GM19023 (cell line): ENCODE results near the gene TMPRSS12.
"Not testable (repeated sequence)": the region's sequence is repeated elsewhere in the genome, so short reads cannot be mapped to it uniquely, and the experiment has no call there.

ENCODE experiments used
- ATAC-seq: cut with Tn5 transposase; IDR thresholded peaks from one replicate; pipeline ENCODE4 v1.9.1; 2021; ENCODE audit warnings: mild to moderate bottlenecking, moderate library complexity; ENCODE audit not compliant: unreplicated experiment

Gene TMPRSS12

DNA sequence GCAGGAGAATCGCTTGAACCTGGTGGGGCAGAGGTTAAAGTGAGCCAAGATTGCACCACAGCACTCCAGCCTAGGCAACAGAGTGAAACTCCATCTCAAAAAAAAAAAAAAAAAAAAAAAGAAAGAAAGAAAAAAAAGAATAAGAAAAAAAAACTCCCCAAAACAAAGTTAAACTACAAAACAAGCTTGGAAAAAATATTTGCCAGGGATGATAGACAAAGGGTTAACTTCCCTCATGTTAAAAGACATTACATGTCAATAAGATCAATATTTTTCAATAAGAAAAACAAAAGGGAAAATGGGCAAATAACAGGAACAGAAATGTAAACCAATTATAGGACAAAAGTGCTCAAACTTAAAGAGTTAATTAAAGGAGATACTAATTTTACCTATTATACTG is 83.2 kb downstream of the TMPRSS12 start:
- no peak for ATAC-seq

DNA sequence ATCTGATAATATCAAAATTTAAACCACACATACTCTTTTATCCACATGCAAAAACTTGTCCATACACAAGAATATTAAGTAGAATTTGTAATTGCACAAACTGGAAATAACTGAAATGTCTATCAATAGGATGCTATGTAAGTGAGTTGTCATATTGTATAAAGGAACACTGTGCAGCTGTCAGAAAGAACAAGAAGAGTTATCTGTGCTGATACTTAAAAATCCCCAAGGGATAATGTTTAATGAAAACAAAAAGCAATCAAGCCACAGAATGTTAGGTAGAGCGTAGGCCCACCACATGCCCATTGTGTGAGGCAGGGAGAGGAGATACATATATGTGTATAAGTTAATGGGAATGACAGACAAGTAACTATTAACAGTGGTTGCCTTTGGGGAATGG is 83.7 kb downstream of the TMPRSS12 start:
- no peak for ATAC-seq

DNA sequence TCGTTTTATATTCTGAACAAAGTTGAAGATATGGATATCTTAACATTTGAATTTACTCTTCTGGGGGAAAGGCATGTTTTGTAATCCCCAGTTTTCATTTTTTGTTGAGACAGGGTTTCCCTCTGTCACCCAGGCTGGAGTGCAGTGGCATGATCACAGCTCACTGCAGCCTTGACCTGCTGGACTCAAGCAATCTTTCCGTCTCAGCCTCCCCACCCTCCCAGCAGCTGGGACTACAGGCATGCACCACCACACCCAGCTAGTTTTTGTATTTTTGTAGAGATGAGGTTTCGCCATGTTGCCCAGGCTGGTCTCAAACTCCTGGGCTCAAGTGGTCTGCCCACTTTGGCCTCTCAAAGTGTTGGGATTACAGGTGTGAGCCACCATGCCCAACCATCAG is 84.2 kb downstream of the TMPRSS12 start:
- ATAC-seq, result not testable (repeated sequence)

DNA sequence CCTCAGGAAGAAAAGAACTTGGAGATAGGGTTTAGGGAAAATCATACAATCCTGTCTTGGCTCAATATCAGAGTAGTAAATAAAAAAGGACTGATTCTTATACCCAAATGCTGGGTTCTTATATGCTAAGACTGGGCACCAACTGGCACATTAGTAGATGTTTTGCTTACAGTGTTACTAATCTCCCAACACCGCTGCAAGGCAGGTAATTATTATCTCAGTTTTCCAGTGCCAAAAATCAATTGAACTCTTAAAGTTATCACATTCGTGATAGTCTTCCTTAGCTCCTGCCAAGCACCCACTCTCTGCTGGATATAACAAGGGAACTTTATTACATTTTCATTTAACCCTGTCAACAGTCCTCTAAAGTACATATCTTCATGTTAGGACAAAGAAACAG is 84.6 kb downstream of the TMPRSS12 start:
- no peak for ATAC-seq

DNA sequence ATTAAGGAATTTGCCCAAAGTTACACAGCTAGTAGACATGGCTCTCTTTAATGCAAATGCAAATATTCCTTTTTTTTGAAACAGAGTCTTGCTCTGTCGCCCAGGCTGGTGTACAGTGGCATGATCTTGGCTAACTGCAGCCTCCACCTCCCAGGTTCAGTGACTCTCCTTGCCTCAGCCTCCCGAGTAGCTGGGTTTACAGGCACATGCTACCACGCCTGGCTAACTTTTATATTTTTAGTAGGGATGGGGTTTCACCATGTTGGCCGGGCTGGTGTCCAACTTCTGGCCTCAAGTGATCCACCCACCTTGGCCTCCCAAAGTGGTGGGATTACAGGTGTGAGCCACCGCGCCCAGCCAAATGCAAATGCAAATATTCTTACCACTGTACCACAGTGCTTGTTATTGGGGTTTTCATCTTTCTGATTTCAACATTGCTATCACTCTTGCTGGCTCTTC is 85.1 kb downstream of the TMPRSS12 start:
- no peak for ATAC-seq

DNA sequence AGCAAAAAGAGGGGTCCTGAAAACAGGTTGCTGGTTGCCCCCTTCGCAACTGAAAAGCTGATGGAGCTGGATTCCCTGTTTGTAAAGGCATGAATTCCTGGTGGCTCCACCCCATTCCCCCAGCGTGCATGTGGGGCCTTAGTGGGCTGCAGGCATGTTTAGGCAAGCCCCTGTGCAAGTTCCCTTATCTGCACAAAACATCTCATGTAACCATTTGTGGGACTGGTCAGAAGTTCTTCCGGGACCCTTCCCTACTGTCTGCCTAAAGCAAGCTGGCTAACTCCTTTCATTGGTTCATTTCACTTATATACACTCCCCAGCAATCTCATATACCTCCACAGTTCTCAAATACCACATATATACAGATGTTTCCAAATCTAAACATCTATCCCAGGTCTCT is 85.7 kb downstream of the TMPRSS12 start:
- no peak for ATAC-seq

DNA sequence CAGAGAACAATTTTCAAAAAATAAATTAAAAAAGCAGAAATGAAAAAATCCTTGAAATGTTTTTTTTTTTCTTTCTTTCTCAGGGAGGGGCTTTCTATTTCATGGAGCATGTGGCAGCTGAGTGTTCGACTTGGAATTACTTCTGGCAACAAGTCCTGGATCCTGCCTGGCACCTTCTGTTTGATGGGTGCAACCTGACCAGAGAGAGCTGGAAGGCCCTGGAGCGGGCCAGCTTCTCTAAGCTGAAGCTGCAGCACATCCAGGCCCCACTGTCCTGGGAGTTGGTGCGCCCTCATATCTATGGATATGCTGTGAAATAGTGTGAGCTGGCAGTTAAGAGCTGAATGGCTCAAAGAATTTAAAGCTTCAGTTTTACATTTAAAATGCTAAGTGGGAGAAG is 87.1 kb downstream of the TMPRSS12 start:
- ATAC-seq, result no peak

DNA sequence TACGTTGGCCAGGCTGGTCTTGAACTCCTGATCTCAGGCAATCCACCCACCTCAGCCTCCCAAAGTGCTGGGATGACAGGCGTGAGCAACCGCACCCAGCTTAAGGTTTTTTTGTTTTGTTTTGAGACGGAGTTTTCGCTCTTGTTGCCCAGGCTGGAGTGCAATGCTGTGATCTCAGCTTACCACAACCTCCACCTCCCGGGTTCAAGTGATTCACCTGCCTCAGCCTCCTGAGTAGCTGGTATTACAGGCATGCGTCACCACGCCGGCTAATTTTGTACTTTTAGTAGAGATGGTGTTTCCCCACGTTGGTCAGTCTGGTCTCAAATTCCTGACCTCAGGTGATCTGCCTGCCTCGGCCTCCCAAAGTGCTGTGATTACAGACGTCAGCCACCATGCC is 87.8 kb downstream of the TMPRSS12 start:
- not testable (repeated sequence) for ATAC-seq

DNA sequence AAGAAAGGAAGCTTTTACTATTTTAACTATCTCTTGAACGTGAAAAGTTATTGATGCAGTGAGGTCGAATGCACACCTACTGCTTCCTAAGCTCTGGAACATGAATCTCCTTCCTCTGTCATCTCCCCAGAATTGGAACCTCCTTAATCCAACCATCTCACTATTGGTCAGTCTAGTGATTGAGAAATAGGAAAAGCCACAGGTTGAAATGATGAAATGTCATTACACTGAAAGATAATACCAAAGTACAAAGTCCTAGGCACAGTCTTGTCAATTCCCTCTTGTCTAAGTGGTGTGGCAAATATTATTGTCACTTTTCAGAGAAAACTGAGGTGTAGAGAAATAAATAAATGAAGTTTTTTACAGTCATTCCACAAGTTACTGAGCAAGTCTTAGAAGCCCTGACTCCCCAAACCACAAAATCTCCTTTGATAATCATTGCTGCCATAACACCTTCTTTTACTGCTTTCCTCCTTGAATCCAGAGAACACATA is 90.1 kb downstream of the TMPRSS12 start:
- ATAC-seq, result no peak

DNA sequence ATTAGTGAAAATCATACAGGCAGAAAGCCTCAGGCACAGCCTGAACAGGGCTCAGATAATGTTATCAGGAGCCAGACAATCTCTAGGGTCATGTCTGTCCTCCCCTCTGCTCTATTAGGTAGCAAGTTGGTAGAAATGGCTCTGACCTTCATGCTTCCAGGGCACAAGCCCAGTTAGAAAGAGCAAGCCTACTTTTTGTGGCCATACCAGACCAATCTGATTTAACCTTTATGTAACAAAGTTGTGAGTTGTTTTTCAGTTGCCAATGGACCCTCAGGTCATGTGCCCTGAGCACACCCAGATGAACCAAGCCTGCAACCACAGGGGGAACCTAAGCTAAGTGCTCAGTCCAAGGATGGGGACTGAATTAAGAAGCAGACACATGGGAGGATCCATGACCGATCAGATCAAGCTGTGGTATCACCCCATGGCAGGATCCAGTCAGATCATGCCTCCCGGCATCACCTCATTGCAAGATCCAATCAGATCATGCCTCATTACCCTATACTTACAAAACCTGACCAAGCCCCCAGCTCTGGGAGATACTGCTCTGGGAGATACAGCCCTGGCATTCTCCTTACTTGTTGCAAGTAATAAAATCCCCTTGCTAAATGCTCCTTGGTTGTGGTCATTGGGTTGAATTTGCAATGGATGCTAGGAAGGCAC is 90.9 kb downstream of the TMPRSS12 start:
- no peak for ATAC-seq

DNA sequence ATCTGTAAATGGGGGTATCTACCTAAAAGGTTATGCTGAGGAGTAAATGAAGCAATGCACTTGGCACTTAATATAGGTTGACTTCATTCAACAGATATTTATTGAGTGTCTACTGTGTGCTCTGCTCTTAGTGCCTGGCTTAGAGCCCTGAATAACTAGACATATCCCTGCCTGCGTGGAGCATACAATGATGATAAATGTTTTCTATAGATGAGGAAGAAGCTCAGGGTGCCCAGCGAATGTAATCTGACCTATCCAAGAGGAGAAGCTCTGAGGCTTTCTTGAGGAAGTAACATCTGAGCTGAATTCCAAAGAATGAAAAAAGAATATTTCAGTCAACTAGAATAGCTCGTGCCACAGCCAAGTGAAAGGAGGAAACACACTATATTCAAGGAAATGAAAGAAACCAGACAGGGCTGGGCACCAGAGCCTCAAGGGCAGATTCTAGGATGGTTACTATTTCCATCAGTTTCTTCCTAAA is 91.7 kb downstream of the TMPRSS12 start:
- ATAC-seq, result no peak

DNA sequence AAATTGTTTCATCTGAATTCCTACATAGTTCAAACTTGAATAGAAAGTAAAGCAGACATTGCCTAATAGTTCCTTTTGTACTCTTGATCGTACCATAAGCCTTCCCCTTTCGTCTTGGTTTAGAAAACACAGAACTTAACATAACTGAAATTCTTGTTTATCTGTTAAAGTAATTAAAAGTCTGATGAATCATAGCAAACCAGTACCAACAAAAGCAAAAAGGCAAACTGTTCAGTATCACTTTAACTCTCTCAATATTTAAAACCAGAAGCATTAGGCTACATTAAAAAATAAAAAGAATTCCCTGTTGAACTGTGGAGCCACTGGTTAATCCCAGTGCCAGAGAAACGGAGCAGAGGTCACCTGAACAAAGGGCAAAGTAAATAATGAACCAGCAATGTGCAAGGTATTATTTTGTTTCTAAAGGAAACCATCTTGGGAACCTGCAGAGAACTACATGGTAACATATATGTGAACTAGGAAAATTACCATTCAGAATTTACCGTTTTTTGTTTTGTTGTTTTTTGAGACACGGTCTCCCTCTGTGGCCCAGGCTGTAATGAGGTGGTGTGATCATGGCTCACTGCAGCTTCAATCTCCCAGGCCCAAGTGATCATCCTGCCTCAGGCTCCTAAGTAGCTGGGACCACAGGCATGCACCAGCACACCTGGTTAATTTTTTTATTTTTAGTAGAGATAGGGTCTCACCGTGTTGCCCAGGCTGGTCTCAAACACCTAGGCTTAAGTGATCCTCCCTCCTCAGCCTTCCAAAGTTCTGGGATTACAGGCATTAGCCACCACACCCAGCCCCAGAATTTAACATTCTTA is 92.5 kb downstream of the TMPRSS12 start:
- no peak for ATAC-seq

DNA sequence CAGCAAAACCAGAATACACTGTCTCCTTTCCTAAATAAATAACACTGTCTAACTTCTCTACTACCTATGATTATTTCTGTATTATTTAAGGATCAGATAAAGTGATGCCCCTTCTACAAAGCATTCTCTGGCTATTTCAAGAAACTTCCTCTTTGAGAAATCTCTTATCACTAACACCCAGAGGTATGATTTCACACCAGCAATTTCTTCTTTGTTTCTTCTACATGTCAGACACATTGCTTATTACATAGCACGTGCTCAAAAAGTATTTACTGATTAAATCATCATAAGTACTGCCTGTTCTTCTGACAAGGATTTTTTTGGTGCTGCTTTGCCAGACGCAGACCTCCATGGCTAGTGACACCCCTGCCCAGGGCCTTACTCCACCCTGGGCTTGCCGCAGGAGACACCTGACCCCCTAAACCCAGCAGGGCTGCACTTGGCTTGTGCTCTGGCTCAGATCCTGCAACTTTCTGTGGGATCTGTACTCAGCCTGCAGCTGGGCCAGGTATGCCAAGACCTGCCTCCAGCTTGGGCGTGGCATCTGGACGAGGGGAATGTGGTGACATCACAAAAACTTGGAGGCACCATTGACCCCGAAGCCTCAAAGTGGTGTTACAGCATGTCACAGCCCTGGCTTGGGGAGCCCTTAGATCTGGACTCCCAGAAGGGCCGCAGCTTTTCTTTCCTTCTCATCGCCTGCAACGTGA is 94.2 kb downstream of the TMPRSS12 start:
- ATAC-seq, result no peak
